GM12891 (cell line): ENCODE data around the gene NUDT7.

ENCODE experiments used
- POLR2A ChIP-seq: IDR thresholded peaks from 2 replicates; pipeline ENCODE4 v1.6.1; 2011; ENCODE audit warnings: low read depth, low read length, control low read depth
- POLR2AphosphoS5 ChIP-seq: IDR thresholded peaks from 2 replicates; pipeline ENCODE4 v1.6.1; 2011; ENCODE audit warnings: low read depth, low read length, control low read depth

DNA sequence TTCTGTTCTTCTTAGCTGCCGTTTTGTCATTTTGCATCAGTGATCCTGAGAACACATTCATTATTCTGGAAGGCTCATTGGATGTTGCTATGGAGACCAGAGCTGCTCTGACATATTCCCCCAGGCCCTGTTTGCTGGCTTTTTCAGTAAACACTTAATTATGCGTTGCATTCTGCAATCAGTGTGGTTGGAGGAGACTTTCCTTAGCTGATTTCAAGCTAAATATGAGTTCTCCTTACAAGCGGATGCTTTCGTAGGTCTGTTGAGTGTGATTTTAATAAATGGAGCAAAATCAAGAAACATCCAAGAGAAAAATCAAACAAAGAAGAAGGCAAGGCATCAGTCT lies 38.2 kb upstream of the NUDT7 start:
- TF ChIP-seq POLR2A (no peak), POLR2AphosphoS5 (no peak)
